GM18907 (cell line): ENCODE results near the gene SLC41A2.
"Not testable (repeated sequence)": the region's sequence is repeated elsewhere in the genome, so short reads cannot be mapped to it uniquely, and the experiment has no call there.

Experiments used
- ATAC-seq: cut with Tn5 transposase; IDR thresholded peaks from one replicate; pipeline ENCODE4 v1.9.1; 2021; ENCODE audit warnings: mild to moderate bottlenecking, moderate library complexity; ENCODE audit not compliant: unreplicated experiment

Gene SLC41A2

GRCh38 chr12:104964167-104964855 lies 6.2 kb upstream of the SLC41A2 start:
- ATAC-seq: no peak

- ATAC-seq: no peak
These were observed 5.7 kb upstream of the SLC41A2 start for GRCh38 chr12:104963757-104964156.

- ATAC-seq: no peak
These were observed 2.4 kb upstream of the SLC41A2 start for GRCh38 chr12:104960464-104960863.

GRCh38 chr12:104959335-104959841 lies 1.3 kb upstream of the SLC41A2 start:
- no peak for ATAC-seq

- no peak for ATAC-seq
These were observed 780 bp upstream of the SLC41A2 start for GRCh38 chr12:104958805-104959334.

GRCh38 chr12:104957719-104958000 lies 430 bp downstream of the SLC41A2 start:
- ATAC-seq: no peak

- ATAC-seq: no peak
These were observed 996 bp downstream of the SLC41A2 start for GRCh38 chr12:104956870-104957718.

- ATAC-seq: no peak
These were observed 2.4 kb downstream of the SLC41A2 start for GRCh38 chr12:104955703-104956102.

- ATAC-seq: no peak
These were observed 4.8 kb downstream of the SLC41A2 start for GRCh38 chr12:104953323-104953722.

GRCh38 chr12:104952816-104953215 lies 5.3 kb downstream of the SLC41A2 start:
- no peak for ATAC-seq

- no peak for ATAC-seq
These were observed 6.2 kb downstream of the SLC41A2 start for GRCh38 chr12:104951759-104952509.

GRCh38 chr12:104948716-104949115 lies 9.4 kb downstream of the SLC41A2 start:
- ATAC-seq: not testable (repeated sequence)

GRCh38 chr12:104944252-104944651 lies 13.8 kb downstream of the SLC41A2 start:
- ATAC-seq: no peak

- not testable (repeated sequence) for ATAC-seq
These were observed 14.7 kb downstream of the SLC41A2 start for GRCh38 chr12:104943401-104943800.

- ATAC-seq: no peak
These were observed 16.0 kb downstream of the SLC41A2 start for GRCh38 chr12:104942075-104942474.

- ATAC-seq: no peak
These were observed 16.6 kb downstream of the SLC41A2 start for GRCh38 chr12:104941454-104941853.

GRCh38 chr12:104939089-104939488 lies 19.0 kb downstream of the SLC41A2 start:
- ATAC-seq: no peak

GRCh38 chr12:104938371-104938770 lies 19.7 kb downstream of the SLC41A2 start:
- no peak for ATAC-seq

GRCh38 chr12:104935886-104936285 lies 22.2 kb downstream of the SLC41A2 start:
- no peak for ATAC-seq

- ATAC-seq: no peak
These were observed 24.3 kb downstream of the SLC41A2 start for GRCh38 chr12:104933778-104934177.

GRCh38 chr12:104933128-104933527 lies 25.0 kb downstream of the SLC41A2 start:
- no peak for ATAC-seq
